Measurements from ENCODE around the gene GNLY.
A peak's percentile ranks its signal among the peaks of the same experiment; 100 is the strongest.

Gene GNLY

DNA sequence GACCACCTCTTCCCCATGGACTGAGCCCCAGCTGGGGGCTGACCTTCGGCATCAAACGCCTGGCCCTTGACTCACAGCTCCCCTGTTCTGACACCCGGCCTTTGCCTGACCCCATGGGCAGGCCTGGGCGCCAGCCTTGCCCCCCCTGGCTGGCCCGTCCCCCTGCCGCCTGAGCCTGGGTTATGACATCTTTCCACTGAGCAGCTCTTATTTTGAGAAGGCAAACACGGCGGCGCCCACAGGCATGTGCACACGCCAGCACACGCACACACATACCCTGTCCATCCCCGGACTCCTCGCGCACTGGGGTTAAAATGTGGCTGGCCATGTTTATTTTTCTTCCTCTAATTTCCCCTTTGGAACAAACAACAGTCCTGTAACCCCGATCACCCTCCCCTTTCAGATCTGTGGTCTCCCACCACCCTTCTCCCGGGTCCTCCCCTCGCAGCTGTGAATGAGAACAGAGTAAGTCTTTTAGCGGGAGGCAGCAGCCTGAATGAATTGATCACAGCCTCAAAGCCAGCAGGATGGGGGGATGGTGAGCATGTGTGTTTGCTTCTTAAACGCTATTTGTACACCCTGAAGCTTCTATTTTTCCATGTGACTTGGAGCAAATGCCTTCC, 47.8 kb downstream of the GNLY start:
- peak; percentile 90 for DNase-seq (ENCODE audit: low read depth)

DNA sequence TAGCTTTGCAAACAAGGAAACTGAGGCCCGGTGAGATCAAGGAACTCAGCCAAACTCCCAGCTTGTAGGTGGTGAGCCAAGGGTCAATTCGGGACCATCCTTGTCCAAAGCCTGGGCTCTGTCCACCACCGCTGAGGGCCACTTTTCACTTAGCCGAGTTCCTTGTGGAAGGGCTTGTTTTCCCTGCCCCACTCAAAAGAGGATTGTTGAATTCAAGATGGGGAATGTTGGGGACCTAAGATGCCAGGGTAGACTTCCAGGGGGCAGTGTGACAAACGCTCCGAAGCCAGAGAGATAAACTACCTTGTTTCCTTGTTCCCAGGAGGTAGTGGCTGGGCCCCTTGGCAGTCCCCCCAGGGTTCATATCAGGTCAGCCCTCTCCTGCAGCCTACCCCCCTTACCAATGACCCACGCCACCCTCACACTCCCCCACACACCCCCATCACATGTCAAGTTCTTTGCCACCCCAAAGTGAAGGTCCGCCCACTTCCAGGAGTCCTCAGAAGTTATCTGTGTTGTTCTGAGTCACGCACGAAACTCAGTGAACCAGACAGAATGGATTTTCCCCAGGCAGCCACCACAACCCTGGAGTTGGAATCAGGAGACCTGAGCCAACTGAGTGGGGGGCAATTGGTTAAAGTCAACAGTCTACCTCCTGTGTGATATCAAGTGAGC, 49.3 kb downstream of the GNLY start:
- no peak overlapping the region for H3K4me3 ChIP-seq (replicated peaks; ENCODE audit: low read depth, low read length)
- TF ChIP-seq, protein P1, sequence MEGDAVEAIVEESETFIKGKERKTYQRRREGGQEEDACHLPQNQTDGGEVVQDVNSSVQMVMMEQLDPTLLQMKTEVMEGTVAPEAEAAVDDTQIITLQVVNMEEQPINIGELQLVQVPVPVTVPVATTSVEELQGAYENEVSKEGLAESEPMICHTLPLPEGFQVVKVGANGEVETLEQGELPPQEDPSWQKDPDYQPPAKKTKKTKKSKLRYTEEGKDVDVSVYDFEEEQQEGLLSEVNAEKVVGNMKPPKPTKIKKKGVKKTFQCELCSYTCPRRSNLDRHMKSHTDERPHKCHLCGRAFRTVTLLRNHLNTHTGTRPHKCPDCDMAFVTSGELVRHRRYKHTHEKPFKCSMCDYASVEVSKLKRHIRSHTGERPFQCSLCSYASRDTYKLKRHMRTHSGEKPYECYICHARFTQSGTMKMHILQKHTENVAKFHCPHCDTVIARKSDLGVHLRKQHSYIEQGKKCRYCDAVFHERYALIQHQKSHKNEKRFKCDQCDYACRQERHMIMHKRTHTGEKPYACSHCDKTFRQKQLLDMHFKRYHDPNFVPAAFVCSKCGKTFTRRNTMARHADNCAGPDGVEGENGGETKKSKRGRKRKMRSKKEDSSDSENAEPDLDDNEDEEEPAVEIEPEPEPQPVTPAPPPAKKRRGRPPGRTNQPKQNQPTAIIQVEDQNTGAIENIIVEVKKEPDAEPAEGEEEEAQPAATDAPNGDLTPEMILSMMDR (IDR thresholded peaks at IDR 0.05; ENCODE audit: low read length, missing control alignments): no peak
- peak; percentile 83 for DNase-seq (ENCODE audit: low read depth)

More for the DNA sequence above, 47.8 kb downstream of the GNLY start:
- H3K4me3 ChIP-seq (replicated peaks; ENCODE audit: low read depth, low read length): no peak overlapping the region
- TF ChIP-seq, protein P1 (IDR thresholded peaks at IDR 0.05; ENCODE audit: low read length, missing control alignments): no peak

DNA sequence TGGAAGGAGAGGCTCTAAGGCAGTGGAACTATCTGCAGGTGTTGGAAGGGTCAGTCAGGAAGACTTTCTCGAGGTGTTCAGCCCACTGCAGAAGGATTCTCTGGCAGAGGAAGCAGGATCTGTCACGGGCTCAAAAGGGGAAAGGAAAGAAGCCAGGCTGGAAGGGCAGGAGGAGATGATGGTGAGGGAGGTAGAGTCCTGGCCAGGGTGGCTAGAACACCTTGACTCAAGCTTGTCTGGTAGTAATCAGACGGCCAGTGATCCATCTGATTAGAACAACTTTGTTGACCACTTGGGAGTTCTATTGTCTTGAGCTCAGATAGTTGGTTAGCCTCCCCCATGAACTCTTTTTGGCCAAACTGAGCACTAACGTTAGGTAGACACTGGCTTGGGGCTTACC, 49.9 kb downstream of the GNLY start:
- DNase-seq (ENCODE audit: low read depth): no peak
- TF ChIP-seq, protein P1 (IDR thresholded peaks at IDR 0.05; ENCODE audit: low read length, missing control alignments): no peak
- H3K4me3 ChIP-seq (replicated peaks; ENCODE audit: low read depth, low read length): no peak overlapping the region

DNA sequence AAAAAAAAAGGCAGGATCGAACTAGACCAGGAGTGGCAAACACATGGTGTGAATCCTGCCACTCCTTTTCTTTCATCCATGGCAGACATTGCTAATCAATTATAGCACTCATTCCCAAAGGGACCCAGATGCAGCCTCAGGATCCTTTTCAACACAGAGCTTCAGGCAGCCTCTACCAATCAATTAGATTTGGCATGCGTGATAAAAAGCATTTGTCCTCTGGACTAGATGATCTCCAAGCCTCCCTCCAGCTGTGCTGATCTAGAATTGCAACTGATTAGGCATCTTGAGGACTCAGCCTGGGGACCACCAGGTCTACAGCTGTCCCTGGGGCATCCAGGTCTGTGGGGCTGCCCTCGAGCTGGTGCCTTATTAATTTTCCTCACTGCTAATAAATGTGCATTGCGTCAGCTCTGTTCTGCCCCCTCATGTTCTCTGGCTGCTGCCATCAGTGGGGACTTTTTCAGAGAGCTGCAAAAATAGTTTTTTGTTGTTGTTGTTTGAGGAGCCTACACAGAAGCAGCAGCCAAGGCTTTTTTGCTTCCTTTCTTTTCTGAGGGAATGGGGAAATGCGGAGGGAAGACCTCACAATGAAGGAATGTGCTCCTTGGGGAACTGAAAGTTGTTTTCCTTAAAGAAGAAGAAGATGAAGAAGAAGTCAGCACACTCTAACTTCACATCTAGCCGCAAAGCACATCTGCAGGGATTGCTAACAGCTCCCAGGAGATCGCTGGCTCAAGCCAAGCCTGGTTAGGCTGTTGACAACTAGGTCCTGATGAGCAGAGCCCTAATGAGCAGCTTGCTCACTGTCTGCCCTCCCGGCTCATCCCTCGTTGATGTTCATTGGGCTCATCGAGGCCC, 50.8 kb downstream of the GNLY start:
- DNase-seq (ENCODE audit: low read depth): peak; percentile 90

DNA sequence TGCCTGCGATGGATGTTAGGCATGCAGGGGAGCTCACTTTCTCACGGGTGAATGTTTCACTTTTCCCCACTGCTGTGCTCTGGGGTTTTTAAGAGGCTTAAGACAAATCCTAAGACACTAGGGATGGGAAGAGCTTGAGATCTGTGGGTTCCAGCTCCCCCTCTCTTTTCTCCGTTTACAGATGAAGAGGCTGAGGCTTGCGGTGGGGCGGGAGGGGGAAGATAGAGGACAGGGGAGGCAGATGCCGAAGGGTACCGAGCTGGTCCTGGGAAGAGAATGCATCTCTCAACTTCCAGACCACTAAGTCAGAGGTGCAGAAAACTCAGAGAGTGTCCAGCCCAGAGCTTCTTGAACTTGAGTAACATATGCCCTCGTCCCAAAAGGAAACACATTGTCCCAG, 51.5 kb downstream of the GNLY start:
- no peak overlapping the region for H3K4me3 ChIP-seq (replicated peaks; ENCODE audit: low read depth, low read length)
- no peak for DNase-seq (ENCODE audit: low read depth)
- TF ChIP-seq, protein P1 (IDR thresholded peaks at IDR 0.05; ENCODE audit: low read length, missing control alignments): no peak

More for the DNA sequence above, 50.8 kb downstream of the GNLY start:
- H3K4me3 ChIP-seq (replicated peaks; ENCODE audit: low read depth, low read length): no peak overlapping the region
- TF ChIP-seq, protein P1 (IDR thresholded peaks at IDR 0.05; ENCODE audit: low read length, missing control alignments): no peak

DNA sequence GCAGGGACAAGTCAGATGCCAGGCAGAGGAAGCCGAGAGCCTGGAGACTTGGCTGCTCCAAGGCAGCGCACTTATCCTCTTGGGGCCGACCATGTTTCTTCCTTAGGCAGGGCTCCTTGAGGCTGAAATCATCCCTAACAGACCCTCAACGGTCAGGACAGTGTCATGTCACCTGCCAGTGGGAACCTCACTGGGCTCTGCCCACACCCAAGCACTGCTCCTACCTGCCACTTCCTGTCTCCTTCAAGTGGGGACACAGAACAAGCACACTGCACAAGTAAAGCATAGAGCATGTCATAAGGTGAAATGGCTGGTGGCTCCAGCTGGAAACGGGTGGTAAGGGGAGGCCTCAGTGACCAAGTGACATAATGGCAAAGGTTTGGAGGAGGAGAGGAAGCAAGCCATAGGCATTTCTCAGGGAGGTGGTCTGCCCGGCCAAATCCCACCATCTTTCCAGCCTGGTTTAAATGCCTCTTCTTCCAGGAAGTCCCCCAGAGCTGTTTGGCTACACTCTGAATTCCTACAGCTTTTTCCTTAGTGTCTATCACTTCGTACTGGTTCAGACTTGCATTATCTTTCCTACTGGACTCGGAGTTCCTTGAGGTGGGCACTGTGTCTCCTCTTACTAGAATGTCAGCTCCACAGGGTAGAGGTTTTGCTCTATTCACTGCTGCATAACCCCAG, 52.3 kb downstream of the GNLY start:
- no peak for DNase-seq (ENCODE audit: low read depth)
- H3K4me3 ChIP-seq (replicated peaks; ENCODE audit: low read depth, low read length): no peak overlapping the region
- TF ChIP-seq, protein P1 (IDR thresholded peaks at IDR 0.05; ENCODE audit: low read length, missing control alignments): no peak

All from fibroblast of pulmonary artery (primary cell).